Measurements from ENCODE around the gene VSX2. TPM values are rescaled to one million over a fixed set of nuclear protein-coding genes. Genes with fewer than 3 reads are reported as not detected.

VSX2 gene
- total and polyA plus RNA-seq, 2 donors (not counting 1 experiment from before 2014, with no cell fraction given) = not detected

DNA sequence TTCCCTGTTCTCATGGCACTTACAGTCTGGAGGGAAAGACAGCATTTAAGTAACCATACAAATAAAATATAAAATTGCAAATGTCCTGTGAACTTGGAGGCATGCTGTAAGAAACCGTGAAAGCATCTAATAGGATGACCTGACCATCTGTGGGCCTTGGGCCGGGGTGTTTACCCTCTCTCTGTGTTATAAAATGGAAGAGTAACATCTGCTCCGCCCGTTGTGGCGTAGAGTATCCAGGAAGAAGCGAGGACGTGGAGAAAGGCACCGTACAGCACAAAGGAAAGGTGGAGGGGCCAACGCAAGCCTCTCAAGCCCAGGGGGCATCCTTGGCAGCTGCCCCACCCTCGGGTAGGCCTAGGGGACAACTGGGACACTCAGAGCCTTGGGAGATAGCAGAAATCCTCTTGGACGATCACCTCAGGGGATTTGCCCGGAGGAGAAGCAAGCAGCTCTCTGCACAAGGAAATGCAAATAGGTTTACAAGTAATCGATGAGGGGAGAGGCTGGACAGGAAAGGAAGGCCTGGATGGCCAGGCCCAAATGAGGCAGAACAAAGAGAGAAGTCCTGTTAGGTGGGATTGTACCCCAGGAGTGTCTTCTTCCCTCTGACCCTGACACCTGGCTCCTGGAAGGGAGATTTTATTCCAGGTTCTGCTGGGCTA, 26.2 kb downstream of the VSX2 start:
- H2AFZ ChIP-seq (ENCODE audit: insufficient read depth, low read depth, low read length, poor library complexity, severe bottlenecking) = no peak overlapping the region
- no peak for ATAC-seq (ENCODE audit: low read depth)
- Mint-ChIP-seq H3K9me3 (ENCODE audit: insufficient read depth) (no peaks in the 10 kb centered on the region), H3K27me3 (peaks cover 16% of the 10 kb centered on the region), H3K4me3 (no peak overlapping the region), H3K4me1 (no peaks in the 10 kb centered on the region), H3K27ac (no peak overlapping the region)
- no peaks in the 10 kb centered on the region for H3K79me2 ChIP-seq (ENCODE audit: control insufficient read depth, insufficient read depth, low read length)
- peaks cover 0 to 2% (median 0%) of the 10 kb centered on the region in 4 experiments for H3K27me3 ChIP-seq (replicated peaks in 1 of 4; ENCODE audit: control extremely low read depth in 1 of 4, control insufficient read depth in 3 of 4, insufficient read depth in 4 of 4, low read length in 3 of 4)
- H3K9me3 ChIP-seq (ENCODE audit: control extremely low read depth in 1 of 3, control insufficient read depth in 2 of 3, insufficient read depth in 1 of 3, low read length in 2 of 3) = no peaks in the 10 kb centered on the region
- ChIA-PET POLR2A (interaction anchor here (0.6 kb wide), 1 partner anchor 135 kb away, joined by 4 read pairs; no protein-coding TSS in a partner anchor), CTCF (no interaction called here)
- intact Hi-C loops (cut with micrococcal nuclease) = no loop called here
- no peak overlapping the region for H3K4me3 ChIP-seq (ENCODE audit: control extremely low read depth in 1 of 5, extremely low read depth in 1 of 5, insufficient read depth in 1 of 5, low read depth in 2 of 5, low read length in 4 of 5)
- H3K4me2 ChIP-seq (replicated peaks; ENCODE audit: low read depth, low read length, poor library complexity, severe bottlenecking) = no peak overlapping the region
- TF ChIP-seq EZH2 (IDR thresholded peaks at IDR 0.05; ENCODE audit: borderline replicate concordance, insufficient read depth, low read depth, low read length, poor library complexity, severe bottlenecking) = no peak
- TF ChIP-seq, protein P1, sequence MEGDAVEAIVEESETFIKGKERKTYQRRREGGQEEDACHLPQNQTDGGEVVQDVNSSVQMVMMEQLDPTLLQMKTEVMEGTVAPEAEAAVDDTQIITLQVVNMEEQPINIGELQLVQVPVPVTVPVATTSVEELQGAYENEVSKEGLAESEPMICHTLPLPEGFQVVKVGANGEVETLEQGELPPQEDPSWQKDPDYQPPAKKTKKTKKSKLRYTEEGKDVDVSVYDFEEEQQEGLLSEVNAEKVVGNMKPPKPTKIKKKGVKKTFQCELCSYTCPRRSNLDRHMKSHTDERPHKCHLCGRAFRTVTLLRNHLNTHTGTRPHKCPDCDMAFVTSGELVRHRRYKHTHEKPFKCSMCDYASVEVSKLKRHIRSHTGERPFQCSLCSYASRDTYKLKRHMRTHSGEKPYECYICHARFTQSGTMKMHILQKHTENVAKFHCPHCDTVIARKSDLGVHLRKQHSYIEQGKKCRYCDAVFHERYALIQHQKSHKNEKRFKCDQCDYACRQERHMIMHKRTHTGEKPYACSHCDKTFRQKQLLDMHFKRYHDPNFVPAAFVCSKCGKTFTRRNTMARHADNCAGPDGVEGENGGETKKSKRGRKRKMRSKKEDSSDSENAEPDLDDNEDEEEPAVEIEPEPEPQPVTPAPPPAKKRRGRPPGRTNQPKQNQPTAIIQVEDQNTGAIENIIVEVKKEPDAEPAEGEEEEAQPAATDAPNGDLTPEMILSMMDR (IDR thresholded peaks at IDR 0.05) = no peak
- no peaks in the 10 kb centered on the region for H3K36me3 ChIP-seq (replicated peaks in 1 of 2; ENCODE audit: control extremely low read depth in 1 of 2, control insufficient read depth in 1 of 2, extremely low read depth in 1 of 2, insufficient read depth in 2 of 2, low read length in 1 of 2)
- 81% methylated on average over 13 of the region's 13 CpGs for WGBS (ENCODE audit: insufficient coverage)
- no peak overlapping the region for H3K9ac ChIP-seq (ENCODE audit: low read length)
- no peak for DNase-seq
- no peak overlapping the region for H3K27ac ChIP-seq (ENCODE audit: low read length in 2 of 2)
- H4K20me1 ChIP-seq (ENCODE audit: control insufficient read depth, insufficient read depth, low read length, poor library complexity, severe bottlenecking) = no peaks in the 10 kb centered on the region
- no peaks in the 10 kb centered on the region for H3K4me1 ChIP-seq (ENCODE audit: control insufficient read depth in 2 of 2, insufficient read depth in 2 of 2, low read length in 2 of 2)

DNA sequence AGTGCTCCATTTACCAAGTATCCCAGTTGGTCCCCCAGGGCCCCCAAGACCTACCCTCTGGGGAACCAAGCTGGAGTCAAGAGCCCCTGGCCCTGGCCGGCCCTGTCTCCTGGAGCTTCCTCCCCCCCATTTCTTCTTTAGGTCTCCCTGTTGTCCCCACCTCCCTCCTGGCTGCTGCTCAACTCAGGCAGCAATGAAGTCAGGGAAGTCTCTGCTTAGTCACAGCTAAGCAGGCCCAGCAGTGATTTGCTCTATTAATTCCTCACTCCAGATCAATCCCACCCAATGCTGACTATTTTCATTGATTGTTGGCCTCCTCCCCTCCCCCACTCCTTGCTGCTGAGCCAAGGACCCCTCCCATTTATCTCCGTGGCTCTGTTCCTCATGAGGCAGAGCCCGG, 28.3 kb downstream of the VSX2 start:
- intact Hi-C loops (cut with micrococcal nuclease) = no loop called here
- no peak for ATAC-seq (ENCODE audit: low read depth)
- H3K27ac Mint-ChIP-seq = no peak overlapping the region
- H3K27me3 Mint-ChIP-seq = peaks cover 23% of the 10 kb centered on the region
- no peak for DNase-seq
- no peak overlapping the region for H3K4me3 Mint-ChIP-seq
- Histone ChIP-seq H4K20me1 (ENCODE audit: control insufficient read depth, insufficient read depth, low read length, poor library complexity, severe bottlenecking) (no peaks in the 10 kb centered on the region), H3K9ac (ENCODE audit: low read length) (no peak overlapping the region), H3K27me3 (replicated peaks in 1 of 4; ENCODE audit: control extremely low read depth in 1 of 4, control insufficient read depth in 3 of 4, insufficient read depth in 4 of 4, low read length in 3 of 4) (peaks cover 0 to 2% (median 0%) of the 10 kb centered on the region in 4 experiments), H3K36me3 (replicated peaks in 1 of 2; ENCODE audit: control extremely low read depth in 1 of 2, control insufficient read depth in 1 of 2, extremely low read depth in 1 of 2, insufficient read depth in 2 of 2, low read length in 1 of 2) (no peaks in the 10 kb centered on the region), H3K4me2 (replicated peaks; ENCODE audit: low read depth, low read length, poor library complexity, severe bottlenecking) (no peak overlapping the region), H3K4me1 (ENCODE audit: control insufficient read depth in 2 of 2, insufficient read depth in 2 of 2, low read length in 2 of 2) (no peaks in the 10 kb centered on the region), H3K4me3 (ENCODE audit: control extremely low read depth in 1 of 5, extremely low read depth in 1 of 5, insufficient read depth in 1 of 5, low read depth in 2 of 5, low read length in 4 of 5) (no peak overlapping the region), H3K9me3 (ENCODE audit: control extremely low read depth in 1 of 3, control insufficient read depth in 2 of 3, insufficient read depth in 1 of 3, low read length in 2 of 3) (no peaks in the 10 kb centered on the region), H2AFZ (ENCODE audit: insufficient read depth, low read depth, low read length, poor library complexity, severe bottlenecking) (no peak overlapping the region), H3K79me2 (ENCODE audit: control insufficient read depth, insufficient read depth, low read length) (no peaks in the 10 kb centered on the region), H3K27ac (ENCODE audit: low read length in 2 of 2) (no peak overlapping the region)
- TF ChIP-seq, protein P1 (IDR thresholded peaks at IDR 0.05) = no peak
- no peak for TF ChIP-seq EZH2 (IDR thresholded peaks at IDR 0.05; ENCODE audit: borderline replicate concordance, insufficient read depth, low read depth, low read length, poor library complexity, severe bottlenecking)
- H3K4me1 Mint-ChIP-seq = no peaks in the 10 kb centered on the region
- ChIA-PET CTCF (interaction anchor here (0.8 to 2.7 kb wide), 2 partner anchors 15 to 500 kb away, joined by 3 to 12 read pairs; no protein-coding TSS in a partner anchor), POLR2A (no interaction called here)
- 81% methylated on average over 2 of the region's 3 CpGs for WGBS (ENCODE audit: insufficient coverage)
- H3K9me3 Mint-ChIP-seq (ENCODE audit: insufficient read depth) = no peaks in the 10 kb centered on the region
